GM18508 (cell line): ENCODE results near the gene CRIM1.

ENCODE experiments used
- ATAC-seq: cut with Tn5 transposase; IDR thresholded peaks from one replicate; pipeline ENCODE4 v1.9.1; 2021; ENCODE audit warnings: moderate number of reproducible peaks; ENCODE audit not compliant: insufficient read depth, unreplicated experiment

The CRIM1 gene

GRCh38 chr2:36371070-36371874, 15.7 kb downstream of the CRIM1 start:
- no peak for ATAC-seq

GRCh38 chr2:36371928-36372391, 16.4 kb downstream of the CRIM1 start:
- no peak for ATAC-seq

GRCh38 chr2:36373149-36373926, 17.8 kb downstream of the CRIM1 start:
- no peak for ATAC-seq

GRCh38 chr2:36374585-36374984, 19.0 kb downstream of the CRIM1 start:
- no peak for ATAC-seq

GRCh38 chr2:36376319-36376765, 20.8 kb downstream of the CRIM1 start:
- no peak for ATAC-seq

GRCh38 chr2:36376992-36377738, 21.6 kb downstream of the CRIM1 start:
- ATAC-seq = no peak

- ATAC-seq = no peak
Observed at GRCh38 chr2:36379710-36380448, 24.3 kb downstream of the CRIM1 start.

GRCh38 chr2:36380624-36381481, 25.3 kb downstream of the CRIM1 start:
- ATAC-seq = no peak

- ATAC-seq = no peak
Observed at GRCh38 chr2:36381993-36382392, 26.4 kb downstream of the CRIM1 start.

GRCh38 chr2:36382472-36382871, 26.9 kb downstream of the CRIM1 start:
- ATAC-seq = no peak

- no peak for ATAC-seq
Observed at GRCh38 chr2:36383726-36384125, 28.1 kb downstream of the CRIM1 start.

GRCh38 chr2:36384454-36384853, 28.9 kb downstream of the CRIM1 start:
- no peak for ATAC-seq

- ATAC-seq = no peak
Observed at GRCh38 chr2:36385603-36386002, 30.0 kb downstream of the CRIM1 start.

- no peak for ATAC-seq
Observed at GRCh38 chr2:36387258-36387916, 31.8 kb downstream of the CRIM1 start.

- no peak for ATAC-seq
Observed at GRCh38 chr2:36388472-36388871, 32.9 kb downstream of the CRIM1 start.

GRCh38 chr2:36389091-36389564, 33.5 kb downstream of the CRIM1 start:
- ATAC-seq = no peak

GRCh38 chr2:36389577-36389976, 34.0 kb downstream of the CRIM1 start:
- ATAC-seq = no peak

GRCh38 chr2:36392571-36393255, 37.1 kb downstream of the CRIM1 start:
- ATAC-seq = no peak
